H1 (cell line): ENCODE results near the gene FERMT1. TPM values are rescaled to one million over a fixed set of nuclear protein-coding genes. Genes with fewer than 3 reads are reported as not detected.

ENCODE experiments used
- CTCF ChIA-PET: fragments of 300-600 bp; sonication (Branson Sonifier 250); formaldehyde crosslinking; loops from one replicate; lab custom pipeline; 2021; ENCODE audit not compliant: partially characterized antibody; lab: Charles Lee
- POLR2A ChIA-PET: fragments of 300-600 bp; sonication (Branson Sonifier 250); formaldehyde crosslinking; loops from one replicate; lab custom pipeline; 2021; ENCODE audit warnings: inconsistent platforms; ENCODE audit not compliant: partially characterized antibody; lab: Charles Lee
- DNase-seq, 2 experiments: peaks; one replicate each; pipeline versions ENCODE4 v3.0.0 to v3.0.0-alpha.2; 2010 to 2022; ENCODE audit warnings: low spot score in 2 of 2, low read depth in 1 of 2, mixed read lengths in 1 of 2
- FAIRE-seq: peaks from 2 replicates; lab custom pipeline; 2011; peaks lifted over from hg19 to GRCh38; lab: Jason Lieb, UNC
- H2AFZ ChIP-seq: 2 replicates; pipeline ENCODE4 v1.8.1; 2012; ENCODE audit warnings: low read length, inconsistent platforms
- H2AK5ac ChIP-seq: 2 replicates; pipeline ENCODE4 v1.6.1; 2013; ENCODE audit warnings: low read depth, low read length
- H2BK120ac ChIP-seq: replicated peaks from 2 replicates; pipeline ENCODE3; 2013; ENCODE audit warnings: low read depth, low read length, inconsistent platforms
- H2BK12ac ChIP-seq: 2 replicates; pipeline ENCODE4 v1.6.1; 2013; ENCODE audit warnings: low read depth, low read length
- H2BK15ac ChIP-seq: 2 replicates; pipeline ENCODE4 v1.6.1; 2013; ENCODE audit warnings: low read length
- H2BK20ac ChIP-seq: 2 replicates; pipeline ENCODE4 v1.6.1; 2013; ENCODE audit warnings: low read length
- H2BK5ac ChIP-seq: 2 replicates; pipeline ENCODE4 v1.6.1; 2013; ENCODE audit warnings: low read depth, low read length
- H3K14ac ChIP-seq: 2 replicates; pipeline ENCODE4 v1.6.1; 2013; ENCODE audit warnings: inconsistent platforms; ENCODE audit not compliant: insufficient read length
- H3K18ac ChIP-seq: 2 replicates; pipeline ENCODE4 v1.6.1; 2013; ENCODE audit warnings: low read length; ENCODE audit errors: extremely low read depth
- H3K23ac ChIP-seq: 2 replicates; pipeline ENCODE4 v1.6.1; 2013; ENCODE audit warnings: inconsistent platforms; ENCODE audit not compliant: insufficient read length
- H3K23me2 ChIP-seq: 2 replicates; pipeline ENCODE4 v1.6.1; 2013; ENCODE audit warnings: low read depth, low read length
- H3K27ac ChIP-seq: 2 replicates; pipeline ENCODE4 v1.6.1; 2011; ENCODE audit warnings: low read depth, low read length, inconsistent platforms
- H3K27me3 ChIP-seq, 4 experiments: replicated peaks in 1 of 4; 1 replicate in 1 of 4; 2 replicates in 3 of 4; pipeline versions ENCODE4 v1.6.1 to v1.8.1; 2011 to 2013; ENCODE audit warnings: low read length in 3 of 4, mild to moderate bottlenecking in 3 of 4, inconsistent platforms in 2 of 4, mixed read lengths in 2 of 4, moderate library complexity in 1 of 4; ENCODE audit not compliant: control insufficient read depth in 3 of 4, insufficient read depth in 3 of 4; ENCODE audit errors: extremely low read depth in 1 of 4
- H3K36me3 ChIP-seq, 4 experiments: 2 replicates each; pipeline versions ENCODE4 v1.6.1 to v1.8.1; 2011 to 2013; ENCODE audit warnings: mild to moderate bottlenecking in 4 of 4, low read length in 3 of 4, moderate library complexity in 2 of 4, control low read depth in 1 of 4, inconsistent platforms in 1 of 4; ENCODE audit not compliant: insufficient read depth in 4 of 4, control insufficient read depth in 2 of 4
- H3K4ac ChIP-seq: replicated peaks from 2 replicates; pipeline ENCODE3; 2013; ENCODE audit warnings: low read length, low read depth, mixed read lengths, inconsistent platforms; ENCODE audit not compliant: insufficient read length
- H3K4me1 ChIP-seq, 4 experiments: replicated peaks in 1 of 4; 1 replicate in 1 of 4; 2 replicates in 3 of 4; pipeline versions ENCODE4 v1.6.1 to v1.8.1; 2011 to 2013; ENCODE audit warnings: low read length in 3 of 4, inconsistent platforms in 2 of 4, mixed read lengths in 1 of 4; ENCODE audit not compliant: insufficient read depth in 4 of 4, control insufficient read depth in 3 of 4
- H3K4me2 ChIP-seq, 2 experiments: 2 replicates each; pipeline versions ENCODE4 v1.6.1 to v1.8.1; 2011 to 2013; ENCODE audit warnings: low read depth in 2 of 2, low read length in 2 of 2, control low read depth in 1 of 2, inconsistent platforms in 1 of 2, mild to moderate bottlenecking in 1 of 2; ENCODE audit not compliant: insufficient read depth in 1 of 2
- H3K4me3 ChIP-seq, 4 experiments: fragments of 200-600, 300-600 bp in 1 of 4; sonication (generic), shearing (Covaris generic), sonication (Bioruptor Twin) in 1 of 4; 2 replicates each; pipeline versions ENCODE4 v1.5.1 to v1.8.1; 2011 to 2016; ENCODE audit warnings: low read length in 4 of 4, low read depth in 3 of 4, control low read depth in 2 of 4, inconsistent platforms in 2 of 4, mild to moderate bottlenecking in 2 of 4, mixed read lengths in 1 of 4, moderate library complexity in 1 of 4; ENCODE audit not compliant: insufficient read depth in 2 of 4; ENCODE audit errors: extremely low read depth in 1 of 4
- H3K56ac ChIP-seq: replicated peaks from 2 replicates; pipeline ENCODE3; 2013; ENCODE audit warnings: low read depth, mild to moderate bottlenecking, mixed read lengths, low read length, inconsistent platforms; ENCODE audit not compliant: insufficient read length
- H3K79me1 ChIP-seq: 2 replicates; pipeline ENCODE4 v1.6.1; 2013; ENCODE audit warnings: low read depth, low read length, control low read depth
- H3K79me2 ChIP-seq, 2 experiments: 2 replicates each; pipeline versions ENCODE4 v1.6.1 to v1.8.1; 2012 to 2013; ENCODE audit warnings: low read length in 2 of 2, mild to moderate bottlenecking in 2 of 2, inconsistent platforms in 1 of 2; ENCODE audit not compliant: insufficient read depth in 2 of 2, control insufficient read depth in 1 of 2
- H3K9ac ChIP-seq, 4 experiments: replicated peaks in 1 of 4; 1 replicate in 1 of 4; 2 replicates in 3 of 4; pipeline versions ENCODE4 v1.6.1 to v1.8.1; 2011 to 2013; ENCODE audit warnings: low read depth in 3 of 4, low read length in 3 of 4, control low read depth in 2 of 4, mild to moderate bottlenecking in 2 of 4, moderate library complexity in 2 of 4, inconsistent platforms in 1 of 4; ENCODE audit errors: extremely low read depth in 1 of 4
- H3K9me3 ChIP-seq, 2 experiments: 2 replicates each; pipeline versions ENCODE4 v1.6.1 to v1.8.1; 2012 to 2013; ENCODE audit warnings: mild to moderate bottlenecking in 2 of 2, moderate library complexity in 2 of 2, control low read depth in 1 of 2, inconsistent platforms in 1 of 2, low read depth in 1 of 2, low read length in 1 of 2, mixed read lengths in 1 of 2; ENCODE audit not compliant: insufficient read depth in 2 of 2
- H4K20me1 ChIP-seq, 2 experiments: replicated peaks in 1 of 2; 2 replicates each; pipeline versions ENCODE3 to v1.8.1; 2011 to 2013; ENCODE audit warnings: inconsistent platforms in 2 of 2, low read length in 2 of 2, mild to moderate bottlenecking in 1 of 2; ENCODE audit not compliant: insufficient read depth in 2 of 2, control insufficient read depth in 1 of 2
- H4K5ac ChIP-seq: 2 replicates; pipeline ENCODE4 v1.6.1; 2013; ENCODE audit warnings: low read length, low read depth, mixed read lengths, inconsistent platforms; ENCODE audit not compliant: insufficient read length
- H4K8ac ChIP-seq: 2 replicates; pipeline ENCODE4 v1.8.0; 2013; ENCODE audit warnings: mild to moderate bottlenecking, moderate library complexity, low read length, inconsistent platforms; ENCODE audit not compliant: insufficient read depth; ENCODE audit errors: extremely low read depth
- H4K91ac ChIP-seq: replicated peaks from 2 replicates; pipeline ENCODE3; 2013; ENCODE audit warnings: low read length, mixed read lengths, inconsistent platforms; ENCODE audit not compliant: insufficient read length
- CBX8 ChIP-seq: fragments of 300-800, 300-1000 bp; sonication (generic); IDR thresholded peaks from 2 replicates; pipeline ENCODE4 v1.7.1; 2016; ENCODE audit warnings: low read depth, low read length, borderline replicate concordance
- SP1 ChIP-seq: IDR thresholded peaks from 2 replicates; pipeline ENCODE4 v1.6.1; 2011; ENCODE audit warnings: low read depth, low read length
- SP2 ChIP-seq: IDR thresholded peaks from 2 replicates; pipeline ENCODE4 v1.6.1; 2012; ENCODE audit warnings: mild to moderate bottlenecking, low read length, inconsistent platforms
- WGBS, 2 experiments: shearing (Covaris generic) in 1 of 2; methylation state at CpG; one replicate each; pipeline versions ENCODE4 v1.1.6 to v1.1.7; 2013 to 2015; ENCODE audit warnings: low lambda C conversion rate in 2 of 2, mixed read lengths in 2 of 2, inconsistent platforms in 1 of 2, low coverage in 1 of 2, missing lambda C conversion rate in 1 of 2; ENCODE audit not compliant: insufficient replicate concordance in 2 of 2, insufficient coverage in 1 of 2, insufficient read length in 1 of 2; ENCODE audit errors: extremely low coverage in 1 of 2, missing lambda C conversion rate in 1 of 2; 5-methylcytosine and 5-hydroxymethylcytosine counted together
- polyA plus RNA-seq, 7 experiments: library from polyadenylated mRNA; depleted of rRNA in 3 of 7; stranded (reverse) in 5 of 7; unstranded in 2 of 7; fragments of >200 nt in 5 of 7; fragments of 200-250 nt in 2 of 7; gene quantifications; 1 replicate in 5 of 7; 2 replicates in 1 of 7; 4 replicates in 1 of 7; pipeline versions ENCODE4 v1.2.1 to v1.2.3, GENCODE V29; 2011 to 2013; ENCODE audit warnings: missing spikeins in 2 of 7, mixed read lengths in 2 of 7
- total RNA-seq: library from RNA; stranded (reverse); fragmentation: NEBNext Ultra II Directional; extraction: Animal tissue kit (Norgen Biotek cat#: 25700); gene quantifications from 2 replicates; pipeline ENCODE4 v1.2.1, GENCODE V29; 2021

The FERMT1 gene
- total and polyA plus RNA-seq, 2 of the 8 experiments (the other 6 are each of a cell fraction or from before 2014, with no cell fraction given): 4.2 to 17.8 TPM

DNA sequence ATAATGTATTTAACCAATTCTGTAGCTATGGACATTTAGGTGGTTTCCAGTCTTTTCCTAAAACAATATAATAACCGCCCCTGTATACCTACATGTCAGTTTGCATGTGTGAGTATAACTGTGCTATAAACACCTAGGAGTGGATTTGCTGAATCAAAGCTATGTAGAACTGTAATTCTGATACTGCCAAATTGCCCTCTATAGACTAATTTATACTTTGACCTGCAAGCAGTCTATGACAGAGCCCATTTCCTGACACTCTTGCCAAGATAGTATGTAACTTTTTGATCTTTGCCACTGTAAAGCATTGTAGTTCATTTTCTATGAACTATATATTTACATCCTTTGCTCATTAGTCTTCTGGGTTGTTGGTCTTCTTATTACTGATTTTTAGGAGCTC, 19.5 kb downstream of the FERMT1 start:
- Histone ChIP-seq H2BK15ac (no peak overlapping the region), H3K79me1 (no peaks in the 10 kb centered on the region), H4K20me1 (no peaks in the 10 kb centered on the region), H3K9ac (no peak overlapping the region), H3K36me3 (peaks cover 0 to 8% (median 2%) of the 10 kb centered on the region in 4 experiments; a peak in 6 of 8 replicates), H4K8ac (no peak overlapping the region), H4K5ac (no peak overlapping the region), H3K23ac (no peak overlapping the region), H2AK5ac (no peak overlapping the region), H3K18ac (no peak overlapping the region), H3K4me2 (no peak overlapping the region), H2AFZ (no peak overlapping the region), H3K27ac (no peak overlapping the region), H2BK20ac (no peak overlapping the region), H4K91ac (no peak overlapping the region), H3K4me1 (no peaks in the 10 kb centered on the region), H3K4ac (no peak overlapping the region), H2BK12ac (no peak overlapping the region), H3K9me3 (no peaks in the 10 kb centered on the region), H3K79me2 (no peaks in the 10 kb centered on the region), H3K27me3 (no peaks in the 10 kb centered on the region), H3K23me2 (no peaks in the 10 kb centered on the region), H3K56ac (no peak overlapping the region), H2BK120ac (no peak overlapping the region), H2BK5ac (no peak overlapping the region), H3K4me3 (no peak overlapping the region), H3K14ac (no peak overlapping the region)
- 77% methylated on average over 1 of the region's 1 CpG; no CpG with 5 or more reads in 1 of the 2 experiments for WGBS, 2 experiments
- no peak for FAIRE-seq
- no peak for DNase-seq
- ChIA-PET POLR2A (interaction anchor here (1.1 kb wide), 1 partner anchor 134 kb away, joined by 3 read pairs; no protein-coding TSS in a partner anchor), CTCF (no interaction called here)
- no peak for TF ChIP-seq SP2
- TF ChIP-seq CBX8: no peak
- no peak for TF ChIP-seq SP1
